H1 (cell line): ENCODE measurements around the gene GABRG3. TPM values are rescaled to one million over a fixed set of nuclear protein-coding genes. Genes with fewer than 3 reads are reported as not detected.

Experiments
- CTCF ChIA-PET: fragments of 300-600 bp; sonication (Branson Sonifier 250); formaldehyde crosslinking; loops from one replicate; lab custom pipeline; 2021; ENCODE audit not compliant: partially characterized antibody; lab: Charles Lee
- POLR2A ChIA-PET: fragments of 300-600 bp; sonication (Branson Sonifier 250); formaldehyde crosslinking; loops from one replicate; lab custom pipeline; 2021; ENCODE audit warnings: inconsistent platforms; ENCODE audit not compliant: partially characterized antibody; lab: Charles Lee
- DNase-seq, 2 experiments: peaks; one replicate each; pipeline versions ENCODE4 v3.0.0 to v3.0.0-alpha.2; 2010 to 2022; ENCODE audit warnings: low spot score in 2 of 2, low read depth in 1 of 2, mixed read lengths in 1 of 2
- FAIRE-seq: peaks from 2 replicates; lab custom pipeline; 2011; peaks lifted over from hg19 to GRCh38; lab: Jason Lieb, UNC
- H2AFZ ChIP-seq: 2 replicates; pipeline ENCODE4 v1.8.1; 2012; ENCODE audit warnings: low read length, inconsistent platforms
- H2AK5ac ChIP-seq: 2 replicates; pipeline ENCODE4 v1.6.1; 2013; ENCODE audit warnings: low read depth, low read length
- H2BK120ac ChIP-seq: replicated peaks from 2 replicates; pipeline ENCODE3; 2013; ENCODE audit warnings: low read depth, low read length, inconsistent platforms
- H2BK12ac ChIP-seq: 2 replicates; pipeline ENCODE4 v1.6.1; 2013; ENCODE audit warnings: low read depth, low read length
- H2BK15ac ChIP-seq: 2 replicates; pipeline ENCODE4 v1.6.1; 2013; ENCODE audit warnings: low read length
- H2BK20ac ChIP-seq: 2 replicates; pipeline ENCODE4 v1.6.1; 2013; ENCODE audit warnings: low read length
- H2BK5ac ChIP-seq: 2 replicates; pipeline ENCODE4 v1.6.1; 2013; ENCODE audit warnings: low read depth, low read length
- H3K14ac ChIP-seq: 2 replicates; pipeline ENCODE4 v1.6.1; 2013; ENCODE audit warnings: inconsistent platforms; ENCODE audit not compliant: insufficient read length
- H3K18ac ChIP-seq: 2 replicates; pipeline ENCODE4 v1.6.1; 2013; ENCODE audit warnings: low read length; ENCODE audit errors: extremely low read depth
- H3K23ac ChIP-seq: 2 replicates; pipeline ENCODE4 v1.6.1; 2013; ENCODE audit warnings: inconsistent platforms; ENCODE audit not compliant: insufficient read length
- H3K23me2 ChIP-seq: 2 replicates; pipeline ENCODE4 v1.6.1; 2013; ENCODE audit warnings: low read depth, low read length
- H3K27ac ChIP-seq: 2 replicates; pipeline ENCODE4 v1.6.1; 2011; ENCODE audit warnings: low read depth, low read length, inconsistent platforms
- H3K27me3 ChIP-seq, 4 experiments: replicated peaks in 1 of 4; 1 replicate in 1 of 4; 2 replicates in 3 of 4; pipeline versions ENCODE4 v1.6.1 to v1.8.1; 2011 to 2013; ENCODE audit warnings: low read length in 3 of 4, mild to moderate bottlenecking in 3 of 4, inconsistent platforms in 2 of 4, mixed read lengths in 2 of 4, moderate library complexity in 1 of 4; ENCODE audit not compliant: control insufficient read depth in 3 of 4, insufficient read depth in 3 of 4; ENCODE audit errors: extremely low read depth in 1 of 4
- H3K36me3 ChIP-seq, 4 experiments: 2 replicates each; pipeline versions ENCODE4 v1.6.1 to v1.8.1; 2011 to 2013; ENCODE audit warnings: mild to moderate bottlenecking in 4 of 4, low read length in 3 of 4, moderate library complexity in 2 of 4, control low read depth in 1 of 4, inconsistent platforms in 1 of 4; ENCODE audit not compliant: insufficient read depth in 4 of 4, control insufficient read depth in 2 of 4
- H3K4ac ChIP-seq: replicated peaks from 2 replicates; pipeline ENCODE3; 2013; ENCODE audit warnings: low read length, low read depth, mixed read lengths, inconsistent platforms; ENCODE audit not compliant: insufficient read length
- H3K4me1 ChIP-seq, 4 experiments: replicated peaks in 1 of 4; 1 replicate in 1 of 4; 2 replicates in 3 of 4; pipeline versions ENCODE4 v1.6.1 to v1.8.1; 2011 to 2013; ENCODE audit warnings: low read length in 3 of 4, inconsistent platforms in 2 of 4, mixed read lengths in 1 of 4; ENCODE audit not compliant: insufficient read depth in 4 of 4, control insufficient read depth in 3 of 4
- H3K4me2 ChIP-seq, 2 experiments: 2 replicates each; pipeline versions ENCODE4 v1.6.1 to v1.8.1; 2011 to 2013; ENCODE audit warnings: low read depth in 2 of 2, low read length in 2 of 2, control low read depth in 1 of 2, inconsistent platforms in 1 of 2, mild to moderate bottlenecking in 1 of 2; ENCODE audit not compliant: insufficient read depth in 1 of 2
- H3K4me3 ChIP-seq, 4 experiments: fragments of 200-600, 300-600 bp in 1 of 4; sonication (generic), shearing (Covaris generic), sonication (Bioruptor Twin) in 1 of 4; 2 replicates each; pipeline versions ENCODE4 v1.5.1 to v1.8.1; 2011 to 2016; ENCODE audit warnings: low read length in 4 of 4, low read depth in 3 of 4, control low read depth in 2 of 4, inconsistent platforms in 2 of 4, mild to moderate bottlenecking in 2 of 4, mixed read lengths in 1 of 4, moderate library complexity in 1 of 4; ENCODE audit not compliant: insufficient read depth in 2 of 4; ENCODE audit errors: extremely low read depth in 1 of 4
- H3K56ac ChIP-seq: replicated peaks from 2 replicates; pipeline ENCODE3; 2013; ENCODE audit warnings: low read depth, mild to moderate bottlenecking, mixed read lengths, low read length, inconsistent platforms; ENCODE audit not compliant: insufficient read length
- H3K79me1 ChIP-seq: 2 replicates; pipeline ENCODE4 v1.6.1; 2013; ENCODE audit warnings: low read depth, low read length, control low read depth
- H3K79me2 ChIP-seq, 2 experiments: 2 replicates each; pipeline versions ENCODE4 v1.6.1 to v1.8.1; 2012 to 2013; ENCODE audit warnings: low read length in 2 of 2, mild to moderate bottlenecking in 2 of 2, inconsistent platforms in 1 of 2; ENCODE audit not compliant: insufficient read depth in 2 of 2, control insufficient read depth in 1 of 2
- H3K9ac ChIP-seq, 4 experiments: replicated peaks in 1 of 4; 1 replicate in 1 of 4; 2 replicates in 3 of 4; pipeline versions ENCODE4 v1.6.1 to v1.8.1; 2011 to 2013; ENCODE audit warnings: low read depth in 3 of 4, low read length in 3 of 4, control low read depth in 2 of 4, mild to moderate bottlenecking in 2 of 4, moderate library complexity in 2 of 4, inconsistent platforms in 1 of 4; ENCODE audit errors: extremely low read depth in 1 of 4
- H3K9me3 ChIP-seq, 2 experiments: 2 replicates each; pipeline versions ENCODE4 v1.6.1 to v1.8.1; 2012 to 2013; ENCODE audit warnings: mild to moderate bottlenecking in 2 of 2, moderate library complexity in 2 of 2, control low read depth in 1 of 2, inconsistent platforms in 1 of 2, low read depth in 1 of 2, low read length in 1 of 2, mixed read lengths in 1 of 2; ENCODE audit not compliant: insufficient read depth in 2 of 2
- H4K20me1 ChIP-seq, 2 experiments: replicated peaks in 1 of 2; 2 replicates each; pipeline versions ENCODE3 to v1.8.1; 2011 to 2013; ENCODE audit warnings: inconsistent platforms in 2 of 2, low read length in 2 of 2, mild to moderate bottlenecking in 1 of 2; ENCODE audit not compliant: insufficient read depth in 2 of 2, control insufficient read depth in 1 of 2
- H4K5ac ChIP-seq: 2 replicates; pipeline ENCODE4 v1.6.1; 2013; ENCODE audit warnings: low read length, low read depth, mixed read lengths, inconsistent platforms; ENCODE audit not compliant: insufficient read length
- H4K8ac ChIP-seq: 2 replicates; pipeline ENCODE4 v1.8.0; 2013; ENCODE audit warnings: mild to moderate bottlenecking, moderate library complexity, low read length, inconsistent platforms; ENCODE audit not compliant: insufficient read depth; ENCODE audit errors: extremely low read depth
- H4K91ac ChIP-seq: replicated peaks from 2 replicates; pipeline ENCODE3; 2013; ENCODE audit warnings: low read length, mixed read lengths, inconsistent platforms; ENCODE audit not compliant: insufficient read length
- CBX5 ChIP-seq: fragments of 300-800, 300-1000 bp; sonication (generic); IDR thresholded peaks from 2 replicates; pipeline ENCODE4 v1.7.1; 2016; ENCODE audit warnings: antibody characterized with exemption, low read length, low read depth
- EZH2 ChIP-seq: fragments of 200-600 bp; sonication (generic); IDR thresholded peaks from 2 replicates; pipeline ENCODE4 v1.7.1; 2012; ENCODE audit warnings: low read depth, mild to moderate bottlenecking, moderate library complexity, low read length, inconsistent platforms; ENCODE audit not compliant: severe bottlenecking
- GABPA ChIP-seq: IDR thresholded peaks from 2 replicates; pipeline ENCODE4 v1.6.1; 2011; ENCODE audit warnings: mild to moderate bottlenecking, low read length, moderate library complexity, borderline replicate concordance; ENCODE audit not compliant: insufficient read depth
- GTF2F1 ChIP-seq: IDR thresholded peaks from 2 replicates; pipeline ENCODE4 v1.6.1; 2012; ENCODE audit warnings: low read depth, low read length, improper control_type of control experiment, borderline replicate concordance
- HDAC6 ChIP-seq: IDR thresholded peaks from one replicate; pipeline ENCODE4 v1.7.1; 2012; ENCODE audit warnings: low read depth, mild to moderate bottlenecking, inconsistent platforms, low read length, moderate library complexity
- KDM1A ChIP-seq: fragments of 200-600, 300-600 bp; sonication (generic); IDR thresholded peaks from 2 replicates; pipeline ENCODE4 v1.7.1; 2016; ENCODE audit warnings: mild to moderate bottlenecking, low read length, borderline replicate concordance
- KDM4A ChIP-seq: IDR thresholded peaks from one replicate; pipeline ENCODE4 v1.7.1; 2012; ENCODE audit warnings: low read depth, mild to moderate bottlenecking, moderate library complexity, low read length, inconsistent platforms; ENCODE audit not compliant: severe bottlenecking
- TAF7 ChIP-seq: optimal IDR thresholded peaks from 2 replicates; pipeline ENCODE3; 2011; ENCODE audit warnings: low read depth, mild to moderate bottlenecking, inconsistent platforms, low read length, moderate library complexity, borderline replicate concordance
- WGBS, 2 experiments: shearing (Covaris generic) in 1 of 2; methylation state at CpG; one replicate each; pipeline versions ENCODE4 v1.1.6 to v1.1.7; 2013 to 2015; ENCODE audit warnings: low lambda C conversion rate in 2 of 2, mixed read lengths in 2 of 2, inconsistent platforms in 1 of 2, low coverage in 1 of 2, missing lambda C conversion rate in 1 of 2; ENCODE audit not compliant: insufficient replicate concordance in 2 of 2, insufficient coverage in 1 of 2, insufficient read length in 1 of 2; ENCODE audit errors: extremely low coverage in 1 of 2, missing lambda C conversion rate in 1 of 2; 5-methylcytosine and 5-hydroxymethylcytosine counted together
- polyA plus RNA-seq, 7 experiments: library from polyadenylated mRNA; depleted of rRNA in 3 of 7; stranded (reverse) in 5 of 7; unstranded in 2 of 7; fragments of >200 nt in 5 of 7; fragments of 200-250 nt in 2 of 7; gene quantifications; 1 replicate in 5 of 7; 2 replicates in 1 of 7; 4 replicates in 1 of 7; pipeline versions ENCODE4 v1.2.1 to v1.2.3, GENCODE V29; 2011 to 2013; ENCODE audit warnings: missing spikeins in 2 of 7, mixed read lengths in 2 of 7
- total RNA-seq: library from RNA; stranded (reverse); fragmentation: NEBNext Ultra II Directional; extraction: Animal tissue kit (Norgen Biotek cat#: 25700); gene quantifications from 2 replicates; pipeline ENCODE4 v1.2.1, GENCODE V29; 2021
- TF ChIP-seq, protein P1 (sequence below): IDR thresholded peaks from 2 replicates; pipeline ENCODE4 v1.6.1; 2012; ENCODE audit warnings: low read length, inconsistent platforms
- TF ChIP-seq, protein P2 (sequence below): IDR thresholded peaks from 2 replicates; pipeline ENCODE4 v1.6.1; 2012; ENCODE audit warnings: inconsistent platforms
- TF ChIP-seq, protein P3 (sequence below): IDR thresholded peaks from 2 replicates; pipeline ENCODE4 v1.6.1; 2011; ENCODE audit warnings: low read length, improper control_type of control experiment

GABRG3 gene
- total and polyA plus RNA-seq, 2 of the 8 experiments (the other 6 are each of a cell fraction or from before 2014, with no cell fraction given): 0.17 to 0.80 TPM

DNA sequence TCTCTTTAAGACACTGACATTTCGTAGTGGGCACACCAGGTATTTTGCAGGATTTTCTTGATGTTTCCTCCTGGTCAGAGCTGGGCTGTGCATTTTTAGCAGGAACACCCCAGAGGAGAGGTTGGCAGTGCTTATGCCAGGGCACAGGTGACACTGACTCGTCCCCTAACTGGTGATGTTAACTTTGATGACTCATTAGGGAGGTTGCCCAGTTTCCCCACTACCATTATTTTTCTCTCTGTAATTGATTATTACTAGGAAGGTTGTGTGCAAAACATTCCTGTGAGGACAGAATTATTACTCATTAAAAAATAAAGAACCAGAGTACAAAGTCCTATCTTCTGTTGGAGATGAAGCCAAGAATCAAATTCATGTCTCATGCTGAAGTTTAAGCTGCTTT is 394.5 kb downstream of the GABRG3 start:
- no peak overlapping the region for H2BK12ac ChIP-seq
- peaks cover 2% of the 10 kb centered on the region; the same call in 1 of the 2 replicates for H3K23me2 ChIP-seq
- H3K18ac ChIP-seq: no peak overlapping the region
- H3K79me1 ChIP-seq: no peaks in the 10 kb centered on the region
- CTCF ChIA-PET: interaction anchor here (1.3 kb wide), 1 partner anchor 391 kb away, joined by 3 read pairs; no protein-coding TSS in a partner anchor
- no peak overlapping the region for H3K4me2 ChIP-seq
- H3K79me2 ChIP-seq: no peaks in the 10 kb centered on the region
- H4K20me1 ChIP-seq: no peaks in the 10 kb centered on the region
- FAIRE-seq: no peak
- no peaks in the 10 kb centered on the region for H3K4me1 ChIP-seq
- no peak overlapping the region for H3K9ac ChIP-seq
- no peak overlapping the region for H4K5ac ChIP-seq
- H3K4ac ChIP-seq: no peak overlapping the region
- H3K14ac ChIP-seq: no peak overlapping the region
- 90% methylated on average over 2 of the region's 2 CpGs; no CpG with 5 or more reads in 1 of the 2 experiments for WGBS, 2 experiments
- H2AK5ac ChIP-seq: no peak overlapping the region
- no peaks in the 10 kb centered on the region for H3K27me3 ChIP-seq
- POLR2A ChIA-PET: no interaction called here
- no peak overlapping the region for H3K56ac ChIP-seq
- no peak overlapping the region for H2BK5ac ChIP-seq
- no peak overlapping the region for H2AFZ ChIP-seq
- no peak overlapping the region for H2BK20ac ChIP-seq
- no peak overlapping the region for H3K4me3 ChIP-seq
- no peak for DNase-seq
- H3K23ac ChIP-seq: no peak overlapping the region
- no peak overlapping the region for H2BK15ac ChIP-seq
- no peak overlapping the region for H3K27ac ChIP-seq
- H3K36me3 ChIP-seq: no peaks in the 10 kb centered on the region; a peak in 1 of 8 replicates
- no peak overlapping the region for H2BK120ac ChIP-seq
- H4K8ac ChIP-seq: no peak overlapping the region
- no peaks in the 10 kb centered on the region for H3K9me3 ChIP-seq
- H4K91ac ChIP-seq: no peak overlapping the region
- TF ChIP-seq, protein P1, sequence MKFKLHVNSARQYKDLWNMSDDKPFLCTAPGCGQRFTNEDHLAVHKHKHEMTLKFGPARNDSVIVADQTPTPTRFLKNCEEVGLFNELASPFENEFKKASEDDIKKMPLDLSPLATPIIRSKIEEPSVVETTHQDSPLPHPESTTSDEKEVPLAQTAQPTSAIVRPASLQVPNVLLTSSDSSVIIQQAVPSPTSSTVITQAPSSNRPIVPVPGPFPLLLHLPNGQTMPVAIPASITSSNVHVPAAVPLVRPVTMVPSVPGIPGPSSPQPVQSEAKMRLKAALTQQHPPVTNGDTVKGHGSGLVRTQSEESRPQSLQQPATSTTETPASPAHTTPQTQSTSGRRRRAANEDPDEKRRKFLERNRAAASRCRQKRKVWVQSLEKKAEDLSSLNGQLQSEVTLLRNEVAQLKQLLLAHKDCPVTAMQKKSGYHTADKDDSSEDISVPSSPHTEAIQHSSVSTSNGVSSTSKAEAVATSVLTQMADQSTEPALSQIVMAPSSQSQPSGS: no peak
- TF ChIP-seq HDAC6: no peak
- TF ChIP-seq GABPA: no peak
- TF ChIP-seq GTF2F1: no peak
- no peak for TF ChIP-seq TAF7
- TF ChIP-seq EZH2: no peak
- no peak for TF ChIP-seq KDM4A
- TF ChIP-seq, protein P2, sequence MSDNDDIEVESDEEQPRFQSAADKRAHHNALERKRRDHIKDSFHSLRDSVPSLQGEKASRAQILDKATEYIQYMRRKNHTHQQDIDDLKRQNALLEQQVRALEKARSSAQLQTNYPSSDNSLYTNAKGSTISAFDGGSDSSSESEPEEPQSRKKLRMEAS: no peak
- no peak for TF ChIP-seq KDM1A
- TF ChIP-seq CBX5: no peak
- TF ChIP-seq, protein P3, sequence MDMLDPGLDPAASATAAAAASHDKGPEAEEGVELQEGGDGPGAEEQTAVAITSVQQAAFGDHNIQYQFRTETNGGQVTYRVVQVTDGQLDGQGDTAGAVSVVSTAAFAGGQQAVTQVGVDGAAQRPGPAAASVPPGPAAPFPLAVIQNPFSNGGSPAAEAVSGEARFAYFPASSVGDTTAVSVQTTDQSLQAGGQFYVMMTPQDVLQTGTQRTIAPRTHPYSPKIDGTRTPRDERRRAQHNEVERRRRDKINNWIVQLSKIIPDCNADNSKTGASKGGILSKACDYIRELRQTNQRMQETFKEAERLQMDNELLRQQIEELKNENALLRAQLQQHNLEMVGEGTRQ: no peak
